Testis (tissue), 2 donors: Measurements from ENCODE around the gene LTV1.

Source experiments
- CTCF ChIP-seq, 3 experiments: fragments of 450-650 bp in 2 of 3; fragments of 200-600 bp in 1 of 3; sonication (generic) in 1 of 3; IDR thresholded peaks; one replicate each; pipeline ENCODE4 v1.5.1; 2016 to 2019; ENCODE audit warnings: antibody characterized with exemption in 3 of 3, mild to moderate bottlenecking in 2 of 3, moderate library complexity in 1 of 3
- POLR2A ChIP-seq: fragments of 450-650 bp; IDR thresholded peaks from one replicate; pipeline ENCODE4 v1.6.1; 2017; ENCODE audit warnings: antibody characterized with exemption, mild to moderate bottlenecking, moderate library complexity

DNA sequence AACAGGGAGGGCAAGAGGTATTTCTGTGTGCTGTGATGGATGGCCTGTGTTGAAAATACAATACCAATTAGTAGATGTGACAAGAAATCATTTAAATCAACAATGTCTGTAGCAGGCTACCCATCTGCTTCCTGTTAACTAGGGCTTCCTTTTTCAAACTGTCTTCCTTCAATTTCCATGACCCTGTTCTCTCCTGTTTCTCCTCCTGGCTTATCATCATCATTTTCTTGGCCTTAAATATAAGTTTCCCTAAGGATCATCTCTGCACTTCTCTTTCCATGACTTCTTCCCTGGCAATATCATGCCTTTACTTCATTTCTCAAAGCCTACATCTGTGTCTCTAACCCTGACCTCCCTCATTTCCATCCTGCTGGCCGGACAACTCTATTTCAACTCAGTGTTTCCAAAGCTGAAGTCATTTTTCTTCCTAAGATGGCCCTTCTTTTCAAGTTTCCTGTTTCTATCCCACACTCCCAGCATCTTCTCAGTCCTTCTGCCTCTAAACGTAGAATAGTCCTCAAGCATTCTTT, 39.3 kb downstream of the LTV1 start:
- TF ChIP-seq CTCF (IDR thresholded peaks at IDR 0.05) (no peak), POLR2A (no peak)
